ENCODE measurements around the gene CITED2. TPM values are rescaled to one million over a fixed set of nuclear protein-coding genes. Genes with fewer than 3 reads are reported as not detected.

CITED2 gene
- total and polyA plus RNA-seq, 2 experiments from 2014 or later, result 26.6 to 76.9 TPM

- H3K27me3 ChIP-seq (ENCODE audit: insufficient read depth), result no peaks in the 10 kb centered on the region
- Mint-ChIP-seq H3K4me3 (no peak overlapping the region), H3K9me3 (0 out of 3 replicates have a peak, but pooled peaks cover 3% of the 10 kb centered on the region), H3K36me3 (ENCODE audit: low read depth) (no peaks in the 10 kb centered on the region; the same call in 2 of the 3 replicates), H3K27me3 (ENCODE audit: insufficient read depth, low read depth, poor library complexity) (peaks cover 8% of the 10 kb centered on the region), H3K4me1 (peaks cover 13% of the 10 kb centered on the region), H3K27ac (no peak overlapping the region)
- ATAC-seq (no peak), DNase-seq (ENCODE audit: low spot score) (no peak)
- no peak for TF ChIP-seq CTCF (conservative IDR thresholded peaks at IDR 0.05; ENCODE audit: low read depth in 2 of 2)
- TF ChIP-seq STAT1 (IDR thresholded peaks at IDR 0.05; ENCODE audit: unreplicated experiment), result no peak
- no peak for TF ChIP-seq EZH2 (IDR thresholded peaks at IDR 0.05; ENCODE audit: low read depth, unreplicated experiment)
- no peak for TF ChIP-seq POLR2AphosphoS5 (IDR thresholded peaks at IDR 0.05; ENCODE audit: low read depth)
- TF ChIP-seq ZNF114 (CRISPR knock-in tag; IDR thresholded peaks at IDR 0.05), result no peak
- no peak for TF ChIP-seq NANOG (IDR thresholded peaks at IDR 0.05; ENCODE audit: borderline replicate concordance)
- TF ChIP-seq JUNB (IDR thresholded peaks at IDR 0.05; ENCODE audit: unreplicated experiment), result no peak
- no peak for TF ChIP-seq ZNF331 (CRISPR knock-in tag; IDR thresholded peaks at IDR 0.05; ENCODE audit: low read depth)
- no peak for TF ChIP-seq EZH2phosphoT487 (IDR thresholded peaks at IDR 0.05; ENCODE audit: unreplicated experiment)
- no peak for TF ChIP-seq CREB1 (CRISPR knock-in tag; IDR thresholded peaks at IDR 0.05; ENCODE audit: low read depth)
- TF ChIP-seq ZNF462 (CRISPR knock-in tag; IDR thresholded peaks at IDR 0.05), result no peak
- no peak for TF ChIP-seq REST (IDR thresholded peaks at IDR 0.05; ENCODE audit: unreplicated experiment)
- no peak for TF ChIP-seq ETS1 (IDR thresholded peaks at IDR 0.05)
- H3K79me2 ChIP-seq (replicated peaks; ENCODE audit: insufficient read depth), result no peaks in the 10 kb centered on the region
- no peak overlapping the region for H3K4me3 ChIP-seq
- H3K27ac ChIP-seq (ENCODE audit: low read depth), result no peak overlapping the region
- H3K4me1 ChIP-seq (ENCODE audit: insufficient read depth), result peaks cover 12% of the 10 kb centered on the region
- H3K9me2 ChIP-seq (ENCODE audit: insufficient read depth), result peaks cover 22% of the 10 kb centered on the region; the same call in 1 of the 2 replicates
- H4K20me1 ChIP-seq (replicated peaks; ENCODE audit: insufficient read depth), result no peaks in the 10 kb centered on the region
- no peaks in the 10 kb centered on the region for H3K36me3 ChIP-seq (ENCODE audit: insufficient read depth)
- H3K4me2 ChIP-seq, result no peak overlapping the region
- H3F3A ChIP-seq (replicated peaks; ENCODE audit: low read depth), result 0 out of 2 replicates have a peak, but pooled peaks cover 3% of the 10 kb centered on the region
- no peak overlapping the region for H2AFZ ChIP-seq
These were observed 6.2 kb upstream of the CITED2 start for GRCh38 chr6:139380611-139381010.
